GM03348 (cell line): ENCODE results near the gene CECR2.
A peak's percentile ranks its signal among the peaks of the same experiment; 100 is the strongest.
"Not testable (repeated sequence)": the region's sequence is repeated elsewhere in the genome, so short reads cannot be mapped to it uniquely, and the experiment has no call there.

Experiments used
- DNase-seq: peaks from one replicate; pipeline ENCODE4 v3.0.0; 2012; ENCODE audit warnings: low spot score

CECR2 gene

DNA sequence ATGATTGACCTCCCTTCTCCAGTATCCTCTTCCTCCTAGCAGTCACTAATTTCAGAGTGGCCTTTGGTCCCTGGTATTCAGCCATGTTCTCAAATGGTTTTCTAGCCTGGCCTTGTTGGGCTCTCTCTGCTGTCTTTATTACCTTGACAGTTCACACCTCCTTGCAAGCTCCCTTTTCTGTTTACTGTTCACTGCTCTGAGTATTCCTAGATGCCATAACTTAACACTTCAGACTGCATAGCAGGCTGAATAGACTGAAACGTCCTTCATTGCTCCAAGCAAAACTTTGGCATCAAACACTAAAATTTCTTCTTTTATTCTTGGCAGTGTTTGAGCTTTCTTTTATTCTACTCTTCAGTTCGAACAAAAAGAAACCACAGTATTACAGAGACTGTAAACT, 144.4 kb downstream of the CECR2 start:
- DNase-seq, result no peak

- no peak for DNase-seq
Observed at GRCh38 chr22:17514084-17514483, 144.8 kb downstream of the CECR2 start.

GRCh38 chr22:17518406-17518805, 149.1 kb downstream of the CECR2 start:
- DNase-seq, result no peak

- not testable (repeated sequence) for DNase-seq
Observed at GRCh38 chr22:17521971-17522370, 152.7 kb downstream of the CECR2 start.

DNA sequence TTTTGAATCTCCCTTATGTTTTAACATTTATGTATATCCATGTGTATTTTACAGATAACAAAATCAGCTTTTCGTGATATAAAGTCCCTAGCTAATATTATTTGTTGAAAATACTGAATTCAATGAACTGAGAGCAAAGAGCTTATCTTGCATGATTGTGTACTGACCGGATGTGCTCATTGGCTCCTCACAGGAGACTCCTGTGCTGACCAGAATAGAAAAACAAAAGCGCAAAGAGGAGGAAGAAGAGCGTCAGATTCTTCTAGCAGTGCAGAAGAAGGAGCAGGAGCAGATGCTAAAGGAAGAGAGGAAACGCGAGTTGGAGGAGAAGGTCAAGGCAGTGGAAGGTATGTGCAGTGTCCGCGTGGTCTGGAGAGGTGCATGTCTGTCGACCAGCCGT, 154.7 kb downstream of the CECR2 start:
- no peak for DNase-seq

GRCh38 chr22:17536269-17536668, 167.0 kb downstream of the CECR2 start:
- peak; percentile 27 for DNase-seq

- DNase-seq, result no peak
Observed at GRCh38 chr22:17537155-17537554, 167.9 kb downstream of the CECR2 start.

DNA sequence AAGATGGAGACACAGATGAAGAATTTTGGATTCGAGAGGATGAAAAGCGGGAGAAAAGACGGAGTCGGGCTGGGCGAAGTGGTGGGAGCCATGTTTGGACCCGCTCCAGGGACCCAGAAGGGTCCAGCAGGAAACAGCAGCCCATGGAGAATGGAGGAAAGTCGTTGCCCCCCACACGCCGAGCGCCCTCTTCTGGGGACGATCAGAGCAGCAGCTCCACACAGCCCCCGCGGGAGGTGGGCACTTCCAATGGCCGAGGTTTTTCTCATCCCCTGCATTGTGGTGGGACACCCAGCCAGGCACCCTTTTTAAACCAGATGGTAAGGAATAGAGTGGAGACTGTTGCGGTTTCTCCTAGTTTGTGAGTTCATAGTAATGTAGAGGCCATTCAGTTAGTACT, 171.2 kb downstream of the CECR2 start:
- no peak for DNase-seq

DNA sequence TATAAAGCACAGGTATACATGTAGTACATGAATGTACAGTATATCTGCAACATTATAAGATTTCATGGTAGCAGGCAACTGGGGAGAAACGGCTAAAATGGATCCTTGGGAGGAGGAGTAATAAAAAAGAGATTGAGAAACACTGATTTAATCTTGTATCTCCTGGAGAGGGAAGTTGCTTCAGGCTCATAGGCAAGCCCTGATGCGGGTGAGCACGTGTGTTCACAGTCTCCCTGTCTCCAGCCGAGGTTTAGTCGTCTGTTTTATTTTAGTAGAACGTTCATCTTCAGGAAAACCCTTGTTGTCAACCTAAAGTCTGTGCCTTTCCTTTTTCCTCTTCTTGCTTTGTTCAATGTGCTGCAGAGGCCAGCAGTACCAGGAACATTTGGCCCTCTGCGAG, 172.2 kb downstream of the CECR2 start:
- no peak for DNase-seq

GRCh38 chr22:17542452-17542851, 173.2 kb downstream of the CECR2 start:
- DNase-seq, result no peak

GRCh38 chr22:17548010-17548755, 178.9 kb downstream of the CECR2 start:
- no peak for DNase-seq

DNA sequence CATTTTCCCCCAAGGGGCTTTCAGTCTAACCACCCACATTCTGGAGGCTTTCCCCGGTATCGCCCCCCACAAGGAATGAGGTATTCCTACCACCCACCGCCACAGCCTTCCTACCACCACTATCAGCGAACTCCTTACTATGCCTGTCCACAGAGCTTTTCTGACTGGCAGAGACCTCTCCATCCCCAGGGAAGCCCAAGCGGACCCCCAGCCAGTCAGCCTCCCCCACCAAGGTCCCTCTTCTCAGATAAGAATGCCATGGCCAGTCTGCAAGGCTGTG, 179.4 kb downstream of the CECR2 start:
- DNase-seq, result no peak

DNA sequence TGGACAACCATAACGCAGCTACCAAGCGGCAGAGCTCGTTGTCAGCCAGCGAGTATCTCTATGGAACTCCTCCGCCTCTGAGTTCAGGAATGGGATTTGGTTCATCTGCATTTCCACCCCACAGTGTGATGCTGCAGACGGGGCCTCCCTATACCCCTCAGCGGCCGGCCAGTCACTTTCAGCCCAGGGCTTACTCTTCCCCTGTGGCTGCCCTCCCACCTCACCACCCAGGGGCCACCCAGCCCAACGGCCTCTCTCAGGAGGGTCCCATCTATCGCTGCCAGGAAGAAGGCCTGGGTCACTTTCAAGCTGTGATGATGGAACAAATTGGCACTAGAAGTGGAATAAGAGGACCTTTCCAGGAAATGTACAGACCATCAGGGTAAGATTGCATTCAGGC, 179.9 kb downstream of the CECR2 start:
- DNase-seq, result no peak

- no peak for DNase-seq
Observed at GRCh38 chr22:17549655-17550054, 180.4 kb downstream of the CECR2 start.

DNA sequence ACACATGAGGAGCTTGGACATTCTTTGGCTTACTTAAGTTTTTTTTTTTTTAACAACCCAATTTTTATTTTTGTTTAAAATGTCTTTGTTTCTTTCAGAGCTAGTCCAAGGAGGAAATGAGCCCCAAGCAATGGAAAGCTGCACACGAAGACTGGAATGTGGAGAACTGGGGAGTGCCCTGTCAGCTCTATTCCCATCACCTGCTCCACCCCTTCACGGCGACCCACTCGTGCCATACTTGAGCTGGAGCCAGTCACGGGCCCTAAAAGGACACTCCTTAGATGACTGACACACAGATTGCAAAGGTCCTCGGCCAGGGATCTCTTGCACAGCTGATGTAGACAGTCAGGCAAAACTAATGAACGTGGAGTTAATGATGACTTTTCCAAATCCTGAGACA, 183.5 kb downstream of the CECR2 start:
- DNase-seq, result no peak

- DNase-seq, result no peak
Observed at GRCh38 chr22:17554814-17555213, 185.6 kb downstream of the CECR2 start.

DNA sequence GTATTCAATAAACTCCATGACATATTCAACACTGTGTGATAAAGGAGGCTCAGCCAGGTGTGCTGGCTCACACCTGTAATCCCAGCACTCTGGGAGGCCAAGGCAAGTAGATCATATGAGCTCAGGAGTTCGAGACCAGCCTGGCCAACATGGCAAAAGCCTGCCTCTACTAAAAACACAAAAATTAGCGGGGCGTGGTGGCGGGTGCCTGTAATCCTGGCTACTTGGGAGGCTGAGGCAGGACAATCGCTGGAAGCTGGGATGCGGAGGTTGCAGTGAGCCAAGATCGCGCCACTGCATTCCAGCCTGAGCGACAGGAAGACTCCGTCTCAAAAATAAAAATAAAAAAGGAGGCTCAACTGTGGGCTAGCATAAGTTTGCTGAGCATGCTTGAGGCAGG, 189.9 kb downstream of the CECR2 start:
- no peak for DNase-seq

GRCh38 chr22:17562906-17563870, 193.9 kb downstream of the CECR2 start, which contains the start of gene SLC25A18:
SLC25A18 (plus strand) TSS chr22:17563498; CDS start chr22:17579945, 16,447 bp downstream.
- no peak for DNase-seq

- DNase-seq, result peak; percentile 47
Observed at GRCh38 chr22:17563936-17564391, 194.7 kb downstream of the CECR2 start.

DNA sequence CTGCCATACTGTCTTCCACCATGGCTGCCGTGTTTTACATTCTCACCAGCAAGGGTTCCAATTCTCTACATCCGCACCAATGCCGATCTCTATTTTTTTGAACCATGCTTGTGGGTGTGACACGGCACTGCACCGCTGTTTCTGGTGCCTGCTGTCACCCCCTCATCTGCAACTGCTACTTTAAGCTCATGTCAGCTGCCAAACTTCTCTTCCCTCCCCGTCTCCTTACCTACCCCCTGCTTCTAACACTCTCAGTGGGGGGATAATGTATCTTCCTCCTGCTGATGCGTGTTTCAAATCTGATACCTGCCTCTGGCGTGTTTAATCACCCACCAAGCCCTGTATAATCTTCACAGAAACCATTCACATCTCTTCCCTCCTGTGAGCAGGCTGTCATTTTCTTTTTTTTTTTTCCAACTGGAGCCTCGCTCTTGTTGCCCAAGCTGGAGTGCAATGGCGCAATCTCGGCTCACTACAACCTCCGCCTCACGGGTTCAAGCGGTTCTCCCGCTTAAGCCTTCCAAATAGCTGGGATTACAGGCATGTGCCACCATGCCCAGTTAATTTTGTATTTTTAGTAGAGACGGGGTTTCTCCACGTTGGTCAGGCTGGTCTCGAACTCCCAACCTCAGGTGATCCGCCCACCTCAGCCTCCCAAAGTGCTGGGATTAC, 196.9 kb downstream of the CECR2 start:
- DNase-seq, result not testable (repeated sequence)

DNA sequence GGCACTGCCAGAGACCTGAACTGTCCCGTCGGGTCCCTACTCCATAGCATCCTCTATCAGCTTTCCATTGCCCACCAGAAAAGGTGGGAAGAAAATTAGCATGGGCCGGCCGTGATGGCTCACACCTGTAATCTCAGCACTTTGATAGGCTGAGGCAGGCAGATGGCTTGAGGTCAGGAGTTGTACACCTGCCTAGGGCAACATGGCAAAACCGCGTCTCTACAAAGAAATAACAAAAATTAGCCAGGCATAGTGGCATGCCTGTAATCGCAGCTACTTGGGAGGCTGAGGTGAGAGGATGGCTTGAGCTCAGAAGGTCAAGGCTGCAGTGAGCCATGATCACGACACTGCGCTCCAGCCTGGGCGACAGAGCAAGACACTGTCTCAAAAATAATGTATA, 197.5 kb downstream of the CECR2 start:
- DNase-seq, result no peak

DNA sequence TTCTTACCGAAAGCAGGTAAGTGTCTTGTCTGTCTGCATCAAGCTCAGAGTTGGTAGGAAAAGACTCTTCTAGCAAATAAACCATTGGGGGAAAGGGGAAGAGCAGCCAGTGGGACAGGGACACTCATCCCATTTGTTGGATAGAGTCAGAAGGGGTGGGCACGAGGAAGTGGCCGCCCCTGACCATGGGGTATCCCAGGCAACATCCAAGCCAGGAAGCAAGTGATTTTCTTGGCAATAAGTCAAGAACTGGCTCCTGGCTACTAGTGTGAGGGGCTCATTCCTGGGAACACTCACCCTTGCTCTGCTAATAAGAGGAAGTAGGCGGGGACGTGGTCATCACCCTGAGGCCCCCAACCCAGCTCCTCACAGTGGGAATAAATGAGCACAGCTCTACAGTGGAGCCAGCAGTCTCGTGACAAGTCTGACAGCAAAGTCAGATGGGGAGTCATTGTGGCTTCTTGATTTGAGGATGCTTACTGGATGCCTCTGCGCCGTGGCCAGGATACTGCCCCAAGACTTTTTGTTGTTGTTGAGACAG, 200.8 kb downstream of the CECR2 start:
- DNase-seq, result no peak
